Natural killer cell (primary cell): ENCODE results near the gene CAPN10. TPM values are rescaled to one million over a fixed set of nuclear protein-coding genes. Genes with fewer than 3 reads are reported as not detected.

Experiments
- ATAC-seq, 3 donors: fragments of 150-1000 bp in 2 of 3; fragments of 200-7000 bp in 1 of 3; cut with Tn5 transposase; 1 replicate in 1 of 3; 2 replicates in 2 of 3; pipeline ENCODE4 v1.10.0; 2021; ENCODE audit warnings: mild to moderate bottlenecking in 2 of 3, moderate library complexity in 2 of 3
- DNase-seq, 2 donors: peaks; one replicate each; pipeline versions ENCODE4 v3.0.0 to v3.0.0-alpha.2; 2013 to 2021; ENCODE audit warnings: mixed read lengths in 1 of 2
- H3K27ac ChIP-seq: one replicate; pipeline ENCODE4 v1.5.1; 2013; ENCODE audit warnings: mild to moderate bottlenecking, low read length
- H3K27me3 ChIP-seq: one replicate; pipeline ENCODE4 v1.6.1; 2013; ENCODE audit warnings: low read length; ENCODE audit not compliant: control insufficient read depth, insufficient read depth
- H3K36me3 ChIP-seq: one replicate; pipeline ENCODE4 v1.6.1; 2013; ENCODE audit warnings: low read length; ENCODE audit not compliant: control insufficient read depth, insufficient read depth
- H3K4me1 ChIP-seq: one replicate; pipeline ENCODE4 v1.6.1; 2013; ENCODE audit warnings: low read length; ENCODE audit not compliant: control insufficient read depth, insufficient read depth
- H3K4me3 ChIP-seq: one replicate; pipeline ENCODE4 v1.5.1; 2013; ENCODE audit warnings: low read length
- H3K9me3 ChIP-seq: one replicate; pipeline ENCODE4 v1.6.1; 2013; ENCODE audit warnings: low read length; ENCODE audit not compliant: control insufficient read depth, insufficient read depth
- H3K27ac Mint-ChIP-seq, 2 donors: one replicate each; pipeline ENCODE4 v1.8.0; 2022; ENCODE audit warnings: mild to moderate bottlenecking in 2 of 2, mixed read lengths in 2 of 2, moderate library complexity in 1 of 2
- H3K27me3 Mint-ChIP-seq, 2 donors: one replicate each; pipeline ENCODE4 v1.8.0; 2022; ENCODE audit warnings: low read depth in 2 of 2, mixed read lengths in 2 of 2
- H3K36me3 Mint-ChIP-seq: one replicate; pipeline ENCODE4 v1.8.0; 2022; ENCODE audit warnings: mixed read lengths
- H3K4me1 Mint-ChIP-seq, 2 donors: one replicate each; pipeline ENCODE4 v1.8.0; 2022; ENCODE audit warnings: mixed read lengths in 2 of 2
- H3K4me3 Mint-ChIP-seq: one replicate; pipeline ENCODE4 v1.8.0; 2022; ENCODE audit warnings: mild to moderate bottlenecking, moderate library complexity, mixed read lengths
- H3K9me3 Mint-ChIP-seq, 2 donors: one replicate each; pipeline ENCODE4 v1.8.0; 2022; ENCODE audit warnings: mixed read lengths in 2 of 2
- WGBS: methylation state at CpG from one replicate; pipeline ENCODE4 v1.1.7; 2013; ENCODE audit warnings: missing lambda C conversion rate; ENCODE audit not compliant: insufficient coverage; 5-methylcytosine and 5-hydroxymethylcytosine counted together
- intact Hi-C: fragments of 100-400 bp; cut with micrococcal nuclease; formaldehyde crosslinking; loops from one replicate; pipeline ENCODE4 v1.14.2; 2022
- total RNA-seq, 4 donors: library from RNA; stranded (reverse); fragments of 120-200 nt in 1 of 4; gene quantifications; one replicate each; pipeline versions ENCODE4 v1.2.3 to v1.2.4, GENCODE V29; 2013 to 2022
- TF ChIP-seq, protein P1 (sequence below): fragments of 200-600 bp; IDR thresholded peaks from one replicate; pipeline ENCODE4 v1.8.0; 2022; ENCODE audit warnings: antibody characterized with exemption

The CAPN10 gene
- total RNA-seq, 3 donors from 2014 or later (not counting 1 experiment from before 2014, with no cell fraction given): 69.3 to 95.1 (median 91.0) TPM

DNA sequence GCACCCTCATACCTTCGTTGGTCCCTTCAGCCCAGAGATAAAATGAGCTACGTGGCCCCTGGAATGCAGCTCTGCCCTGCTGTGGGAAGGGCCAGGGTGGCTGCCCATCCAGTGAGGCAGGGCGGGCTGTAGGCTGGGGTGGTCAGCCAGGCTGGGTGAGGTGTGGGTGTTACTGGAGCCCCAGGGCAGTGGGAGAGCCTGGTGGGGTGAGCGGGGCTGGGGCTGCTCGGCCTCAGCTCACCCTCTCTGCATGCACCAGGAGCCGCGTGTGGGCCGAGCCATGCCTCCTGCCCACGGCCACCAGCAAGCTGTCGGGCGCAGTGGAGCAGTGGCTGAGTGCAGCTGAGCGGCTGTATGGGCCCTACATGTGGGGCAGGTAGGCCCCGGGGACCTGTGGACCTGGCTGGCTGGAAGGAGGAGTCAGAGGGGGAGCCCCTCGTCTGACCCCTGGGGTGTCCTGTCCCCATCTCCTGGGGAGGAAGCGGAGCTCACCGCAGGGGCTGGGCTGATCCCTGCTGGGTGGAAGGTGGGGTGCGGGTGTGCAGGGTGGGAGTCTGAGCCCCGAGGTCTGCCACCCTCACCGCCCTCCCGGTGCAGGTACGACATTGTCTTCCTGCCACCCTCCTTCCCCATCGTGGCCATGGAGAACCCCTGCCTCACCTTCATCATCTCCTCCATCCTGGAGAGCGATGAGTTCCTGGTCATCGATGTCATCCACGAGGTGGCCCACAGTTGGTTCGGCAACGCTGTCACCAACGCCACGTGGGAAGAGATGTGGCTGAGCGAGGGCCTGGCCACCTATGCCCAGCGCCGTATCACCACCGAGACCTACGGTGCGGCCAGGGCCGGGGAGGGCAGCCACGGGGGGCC is 12.8 kb upstream of the CAPN10 start:
- Mint-ChIP-seq H3K27ac (no peak overlapping the region), H3K36me3 (no peaks in the 10 kb centered on the region), H3K4me1 (peaks cover 30 to 50% of the 10 kb centered on the region in 2 donors), H3K27me3 (no peaks in the 10 kb centered on the region), H3K9me3 (no peaks in the 10 kb centered on the region), H3K4me3 (no peak overlapping the region)
- H3K27me3 ChIP-seq: no peaks in the 10 kb centered on the region
- H3K4me1 ChIP-seq: peaks cover 46% of the 10 kb centered on the region
- H3K27ac ChIP-seq: no peak overlapping the region
- no peak overlapping the region for H3K4me3 ChIP-seq
- ATAC-seq (no peak), DNase-seq (no peak)
- intact Hi-C loops: no loop called here
- WGBS: 93% methylated on average over 37 of the region's 37 CpGs
- H3K9me3 ChIP-seq: no peaks in the 10 kb centered on the region
- H3K36me3 ChIP-seq: peaks cover 64% of the 10 kb centered on the region
- TF ChIP-seq, protein P1, sequence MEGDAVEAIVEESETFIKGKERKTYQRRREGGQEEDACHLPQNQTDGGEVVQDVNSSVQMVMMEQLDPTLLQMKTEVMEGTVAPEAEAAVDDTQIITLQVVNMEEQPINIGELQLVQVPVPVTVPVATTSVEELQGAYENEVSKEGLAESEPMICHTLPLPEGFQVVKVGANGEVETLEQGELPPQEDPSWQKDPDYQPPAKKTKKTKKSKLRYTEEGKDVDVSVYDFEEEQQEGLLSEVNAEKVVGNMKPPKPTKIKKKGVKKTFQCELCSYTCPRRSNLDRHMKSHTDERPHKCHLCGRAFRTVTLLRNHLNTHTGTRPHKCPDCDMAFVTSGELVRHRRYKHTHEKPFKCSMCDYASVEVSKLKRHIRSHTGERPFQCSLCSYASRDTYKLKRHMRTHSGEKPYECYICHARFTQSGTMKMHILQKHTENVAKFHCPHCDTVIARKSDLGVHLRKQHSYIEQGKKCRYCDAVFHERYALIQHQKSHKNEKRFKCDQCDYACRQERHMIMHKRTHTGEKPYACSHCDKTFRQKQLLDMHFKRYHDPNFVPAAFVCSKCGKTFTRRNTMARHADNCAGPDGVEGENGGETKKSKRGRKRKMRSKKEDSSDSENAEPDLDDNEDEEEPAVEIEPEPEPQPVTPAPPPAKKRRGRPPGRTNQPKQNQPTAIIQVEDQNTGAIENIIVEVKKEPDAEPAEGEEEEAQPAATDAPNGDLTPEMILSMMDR: no peak

DNA sequence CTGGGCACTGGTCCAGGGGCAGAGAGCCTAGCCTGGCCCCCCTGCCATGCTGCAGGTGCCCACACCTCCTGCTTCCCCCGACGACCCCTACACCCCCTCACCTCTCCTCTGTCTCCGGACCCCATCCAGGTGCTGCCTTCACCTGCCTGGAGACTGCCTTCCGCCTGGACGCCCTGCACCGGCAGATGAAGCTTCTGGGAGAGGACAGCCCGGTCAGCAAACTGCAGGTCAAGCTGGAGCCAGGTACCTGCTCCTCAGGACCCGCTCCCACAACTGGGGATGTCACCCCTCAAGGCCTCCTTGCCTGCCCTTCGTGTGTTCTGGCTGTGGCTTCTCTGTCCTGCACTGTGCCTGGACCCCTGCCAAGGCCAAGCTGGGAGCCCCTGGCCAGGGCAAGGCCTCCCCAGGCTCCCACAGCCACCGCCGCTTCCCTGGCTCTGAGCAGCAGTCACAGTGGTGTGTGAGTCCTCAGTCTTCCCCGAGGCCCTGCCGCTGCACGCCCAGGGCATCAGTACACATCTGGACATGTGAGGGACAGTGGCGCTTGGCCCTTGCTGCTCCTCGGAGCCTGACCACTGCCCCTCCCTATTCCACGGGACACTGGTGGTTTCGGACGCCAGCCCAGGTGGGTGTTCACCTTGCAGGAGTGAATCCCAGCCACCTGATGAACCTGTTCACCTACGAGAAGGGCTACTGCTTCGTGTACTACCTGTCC is 12.0 kb upstream of the CAPN10 start:
- Histone ChIP-seq H3K4me3 (no peak overlapping the region), H3K36me3 (peaks cover 64% of the 10 kb centered on the region), H3K27ac (no peak overlapping the region), H3K4me1 (peaks cover 48% of the 10 kb centered on the region), H3K9me3 (no peaks in the 10 kb centered on the region), H3K27me3 (no peaks in the 10 kb centered on the region)
- Mint-ChIP-seq H3K27ac (no peak overlapping the region), H3K36me3 (no peaks in the 10 kb centered on the region), H3K4me1 (peaks cover 29 to 52% of the 10 kb centered on the region in 2 donors), H3K9me3 (no peaks in the 10 kb centered on the region), H3K4me3 (no peak overlapping the region), H3K27me3 (no peaks in the 10 kb centered on the region)
- 94% methylated on average over 21 of the region's 21 CpGs for WGBS
- TF ChIP-seq, protein P1: no peak
- intact Hi-C loops: no loop called here
- ATAC-seq (no peak), DNase-seq (no peak)

DNA sequence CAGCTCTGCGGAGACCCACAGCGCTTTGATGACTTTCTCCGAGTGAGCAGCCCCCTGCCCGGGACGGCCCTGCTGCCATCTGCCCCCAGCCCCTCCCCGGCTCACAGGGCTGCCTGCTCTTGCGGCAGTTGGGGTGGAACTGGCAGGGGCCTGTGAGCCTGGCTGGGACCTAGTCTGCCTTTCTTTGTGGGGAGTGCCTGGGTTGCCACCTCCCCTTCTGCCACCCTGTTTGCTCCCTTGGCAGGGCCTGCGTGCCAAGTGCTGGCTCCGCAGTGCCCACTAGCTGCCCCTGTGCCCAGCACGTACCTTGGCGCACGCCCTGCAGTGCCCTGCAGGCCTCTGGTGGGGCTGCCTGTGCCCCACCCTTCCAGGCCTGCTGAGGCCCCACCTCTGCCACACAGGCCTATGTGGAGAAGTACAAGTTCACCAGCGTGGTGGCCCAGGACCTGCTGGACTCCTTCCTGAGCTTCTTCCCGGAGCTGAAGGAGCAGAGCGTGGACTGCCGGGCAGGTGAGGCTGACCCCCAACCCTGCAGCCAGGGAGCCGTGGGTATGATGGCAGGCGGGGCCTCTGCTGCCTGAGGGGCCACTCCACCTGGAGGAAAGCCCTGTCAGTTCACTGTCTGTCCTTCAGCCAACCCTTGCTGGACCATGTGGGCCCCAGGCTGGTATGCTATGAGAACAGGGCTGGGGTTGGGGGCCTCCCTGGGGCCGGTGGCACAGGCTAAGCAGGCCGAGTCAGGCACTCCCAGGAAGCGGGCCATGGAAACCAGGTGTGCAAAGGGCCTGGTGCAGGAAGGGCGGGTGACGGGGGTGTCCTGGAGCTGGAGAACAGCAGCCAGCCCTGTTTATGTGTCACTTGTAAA is 11.2 kb upstream of the CAPN10 start:
- H3K27ac ChIP-seq: no peak overlapping the region
- DNase-seq (no peak), ATAC-seq (no peak)
- Mint-ChIP-seq H3K4me3 (no peak overlapping the region), H3K27ac (no peak overlapping the region), H3K36me3 (no peaks in the 10 kb centered on the region), H3K9me3 (no peaks in the 10 kb centered on the region), H3K27me3 (no peaks in the 10 kb centered on the region), H3K4me1 (peaks cover 29 to 53% of the 10 kb centered on the region in 2 donors)
- TF ChIP-seq, protein P1: no peak
- intact Hi-C loops: no loop called here
- H3K36me3 ChIP-seq: peaks cover 64% of the 10 kb centered on the region
- no peaks in the 10 kb centered on the region for H3K27me3 ChIP-seq
- WGBS: 94% methylated on average over 23 of the region's 23 CpGs
- H3K4me1 ChIP-seq: peaks cover 48% of the 10 kb centered on the region
- H3K4me3 ChIP-seq: no peak overlapping the region
- no peaks in the 10 kb centered on the region for H3K9me3 ChIP-seq
